Muscle of arm (tissue), 12 donors: ENCODE data around the gene RAI1. TPM values are rescaled to one million over a fixed set of nuclear protein-coding genes. Genes with fewer than 3 reads are reported as not detected.

Experiments used
- polyA plus RNA-seq, 12 donors: library from polyadenylated mRNA; unstranded; fragments of 120-200 nt; gene quantifications; one replicate each; pipeline ENCODE4 v1.2.1, GENCODE V29; 2013; ENCODE audit not compliant: insufficient read length in 12 of 12

Gene RAI1
- polyA plus RNA-seq, 12 donors = 11.7 to 36.8 (median 14.5) TPM; not detected in 1

Other genes starting within 250 kb of the RAI1 start
- gene MED9, start 204.5 kb upstream of the RAI1 start, polyA plus RNA-seq = 10 to 100 TPM in 10 of 12 donors, 1 to 10 TPM in 1, not detected in 1; 6.4 to 18.0 (median 15.2) TPM
- 10 to 100 TPM in 1 of 12 donors, 1 to 10 TPM in 10, not detected in 1; 2.9 to 11.4 (median 3.9) TPM for gene RASD1, start 185.1 kb upstream of the RAI1 start, polyA plus RNA-seq
- gene PEMT, start 89.8 kb upstream of the RAI1 start, polyA plus RNA-seq = 10 to 100 TPM in 11 of 12 donors, not detected in 1; 19.8 to 41.5 (median 22.6) TPM
- gene SREBF1, start 155.5 kb downstream of the RAI1 start, polyA plus RNA-seq = 10 to 100 TPM in 11 of 12 donors, not detected in 1; 24.4 to 71.9 (median 29.6) TPM